IPS-18c (cell line): ENCODE results near the gene CIDEA.
A peak's percentile ranks its signal among the peaks of the same experiment; 100 is the strongest.

Experiments used
- H3K4me3 ChIP-seq: 2 replicates; pipeline ENCODE4 v1.7.0; 2013; ENCODE audit warnings: low read depth, mild to moderate bottlenecking, low read length, moderate library complexity; ENCODE audit not compliant: insufficient read depth
- H3K9me3 ChIP-seq: one replicate; pipeline ENCODE4 v1.6.1; 2013; ENCODE audit warnings: mild to moderate bottlenecking, low read length, moderate library complexity; ENCODE audit not compliant: control insufficient read depth, insufficient read depth

The CIDEA gene

DNA sequence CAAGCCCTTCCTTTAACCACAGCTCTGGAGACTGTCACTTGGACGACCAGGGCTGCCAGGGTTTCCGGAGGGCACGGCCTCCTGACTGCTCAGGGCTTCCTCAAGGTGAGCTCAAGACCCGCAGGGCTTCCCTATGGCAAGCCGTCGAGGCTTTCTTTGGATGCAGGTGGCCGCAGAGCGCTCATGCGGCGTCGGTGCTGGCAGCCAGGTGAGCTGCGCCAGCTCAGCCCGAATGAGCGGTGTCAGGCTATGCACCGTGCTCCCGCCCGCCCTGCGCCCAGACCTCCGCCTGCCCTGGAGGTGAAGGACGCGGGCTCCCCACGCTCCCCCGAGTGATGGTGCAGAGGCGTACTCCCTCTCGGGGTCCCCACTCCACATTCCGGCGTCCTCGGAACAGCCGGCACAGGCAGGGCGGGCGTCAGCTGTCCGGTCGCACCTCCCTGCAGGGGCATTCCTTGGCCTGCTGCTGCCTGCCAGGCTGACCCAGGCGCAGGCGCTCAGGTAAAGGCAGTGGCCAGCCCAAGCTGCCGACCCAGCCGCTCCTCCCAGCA is 33.0 kb downstream of the CIDEA start:
- Histone ChIP-seq H3K4me3 (peak overlapping the region; percentile 76), H3K9me3 (no peaks in the 10 kb centered on the region)

GRCh38 chr18:12287684-12288402 is 33.7 kb downstream of the CIDEA start:
- peak overlapping the region; percentile 76 for H3K4me3 ChIP-seq
- no peaks in the 10 kb centered on the region for H3K9me3 ChIP-seq

DNA sequence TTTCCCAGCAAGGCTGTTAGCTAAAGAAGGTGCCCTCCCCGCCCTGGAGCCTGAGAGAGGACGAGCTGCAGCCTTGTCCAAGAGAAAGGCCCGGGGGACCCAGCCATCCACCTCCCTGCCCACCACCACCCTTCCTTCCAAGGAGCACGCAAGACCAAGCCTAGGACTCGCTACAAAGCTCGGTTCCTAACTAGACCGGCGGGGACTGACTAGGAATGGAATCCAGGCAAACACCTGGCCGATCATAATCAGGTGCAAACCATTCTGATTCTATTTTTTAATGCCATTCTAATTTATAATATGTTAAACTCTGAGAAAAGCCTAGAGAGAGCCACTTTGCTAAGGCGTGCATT is 34.2 kb downstream of the CIDEA start:
- Histone ChIP-seq H3K9me3 (no peaks in the 10 kb centered on the region), H3K4me3 (peak overlapping the region; percentile 76; the same call in 1 of the 2 replicates)

DNA sequence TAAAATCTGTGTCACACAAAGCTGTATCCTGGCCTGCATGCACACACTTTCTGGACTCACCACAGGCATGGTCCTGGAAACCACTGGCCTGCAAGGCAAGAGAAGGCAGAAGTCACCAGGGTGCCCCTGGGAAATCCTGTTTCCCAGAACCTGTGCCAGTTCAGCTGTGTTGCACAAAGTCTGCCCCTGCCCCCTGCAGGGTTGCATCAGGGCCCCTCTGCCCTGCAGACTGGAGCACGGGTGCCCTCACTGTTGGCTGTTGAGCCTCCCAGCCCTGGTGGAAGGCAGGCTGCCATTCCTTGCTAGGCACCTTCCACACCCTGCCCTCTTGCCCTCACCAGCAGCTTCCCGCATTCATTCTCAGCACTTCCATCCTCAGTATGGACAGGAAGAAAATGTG is 35.9 kb downstream of the CIDEA start:
- Histone ChIP-seq H3K9me3 (no peaks in the 10 kb centered on the region), H3K4me3 (no peak overlapping the region)

DNA sequence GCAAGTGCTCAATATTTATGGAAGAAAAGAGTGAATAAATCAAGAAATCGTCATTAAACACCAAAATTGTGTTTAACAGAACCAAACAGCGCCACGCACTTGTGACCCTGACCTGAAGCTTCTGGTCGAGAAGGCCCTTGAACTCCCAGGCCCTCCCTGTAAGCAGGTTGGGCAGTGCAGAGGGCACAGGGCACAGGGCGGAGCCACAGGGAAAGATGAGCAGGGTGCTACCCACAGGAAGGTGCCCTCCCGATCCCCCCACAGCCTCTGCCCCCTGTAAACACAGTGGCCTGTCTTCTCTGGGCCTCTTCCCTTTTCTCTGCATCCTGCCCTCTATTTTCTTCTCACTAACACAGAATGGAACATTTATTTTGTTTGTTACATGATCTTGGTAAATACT is 37.0 kb downstream of the CIDEA start:
- H3K4me3 ChIP-seq, result no peak overlapping the region
- H3K9me3 ChIP-seq, result no peaks in the 10 kb centered on the region

DNA sequence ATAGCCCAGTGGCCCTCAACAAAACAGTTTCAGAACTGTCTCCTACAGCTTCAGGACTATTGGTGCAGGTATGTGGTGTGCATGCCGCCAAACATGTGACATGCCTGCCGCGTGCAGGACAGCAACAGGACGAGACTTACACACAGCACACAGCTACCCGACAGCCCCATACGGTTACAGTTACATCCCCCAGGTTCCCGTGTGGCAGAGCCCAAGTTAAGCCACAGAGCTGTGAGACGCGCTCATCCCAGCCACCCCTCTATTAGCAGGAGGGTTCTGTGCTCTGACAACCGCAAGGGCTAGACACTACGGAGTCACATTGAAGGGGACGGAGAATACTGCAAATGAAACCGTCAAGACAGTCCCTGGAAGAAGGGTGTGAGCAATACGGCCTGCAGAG is 37.5 kb downstream of the CIDEA start:
- H3K9me3 ChIP-seq, result no peaks in the 10 kb centered on the region
- no peak overlapping the region for H3K4me3 ChIP-seq

- H3K9me3 ChIP-seq, result peaks cover 4% of the 10 kb centered on the region
These were observed 39.7 kb downstream of the CIDEA start for GRCh38 chr18:12293831-12294230.

GRCh38 chr18:12295389-12296086 is 41.4 kb downstream of the CIDEA start:
- peaks cover 4% of the 10 kb centered on the region for H3K9me3 ChIP-seq
- H3K4me3 ChIP-seq, result no peak overlapping the region

More at GRCh38 chr18:12293831-12294230, 39.7 kb downstream of the CIDEA start:
- no peak overlapping the region for H3K4me3 ChIP-seq

GRCh38 chr18:12296087-12296403 is 41.9 kb downstream of the CIDEA start:
- no peak overlapping the region for H3K4me3 ChIP-seq
- peaks cover 4% of the 10 kb centered on the region for H3K9me3 ChIP-seq

GRCh38 chr18:12296457-12296856 is 42.3 kb downstream of the CIDEA start:
- Histone ChIP-seq H3K4me3 (no peak overlapping the region), H3K9me3 (peaks cover 4% of the 10 kb centered on the region)

- peaks cover 4% of the 10 kb centered on the region for H3K9me3 ChIP-seq
- H3K4me3 ChIP-seq, result no peak overlapping the region
These were observed 45.7 kb downstream of the CIDEA start for GRCh38 chr18:12299862-12300261.

GRCh38 chr18:12301263-12302005 is 47.3 kb downstream of the CIDEA start:
- Histone ChIP-seq H3K4me3 (no peak overlapping the region), H3K9me3 (peaks cover 4% of the 10 kb centered on the region)

DNA sequence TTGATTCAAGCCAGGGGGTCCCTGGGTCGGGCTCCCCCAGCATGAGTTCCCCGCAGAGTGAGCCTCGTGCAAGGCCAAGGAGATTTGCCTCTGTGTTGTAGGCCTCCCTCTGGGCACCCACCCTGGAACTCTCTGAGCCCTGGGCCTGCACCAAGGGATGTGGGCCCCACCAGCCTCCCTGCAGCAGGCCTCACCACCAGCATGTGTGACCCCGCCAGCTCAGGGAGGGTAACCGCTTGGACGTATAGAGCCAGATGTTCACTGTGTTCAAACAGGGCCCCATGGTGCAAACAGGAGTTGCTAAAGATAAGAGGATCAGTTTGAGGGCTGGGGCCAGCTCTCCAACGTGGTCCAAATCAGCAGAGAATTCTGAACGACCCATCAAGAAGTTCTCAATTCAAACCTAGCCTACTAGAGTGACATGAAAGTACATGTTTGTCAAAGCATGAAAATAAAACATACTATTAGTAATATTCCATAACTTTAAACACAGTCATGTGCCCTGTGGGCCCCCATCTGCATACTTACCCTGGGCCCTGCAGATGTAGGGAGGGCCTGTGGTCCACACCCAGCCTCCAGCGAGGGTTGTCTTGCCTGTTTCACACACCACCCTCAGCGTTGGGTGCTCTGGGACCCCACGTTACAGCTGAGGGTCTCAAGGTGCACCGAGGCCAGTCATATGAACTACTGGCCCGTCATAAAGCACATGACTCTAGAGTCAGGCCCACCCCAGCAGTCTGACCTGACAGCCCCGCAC is 48.4 kb downstream of the CIDEA start:
- Histone ChIP-seq H3K9me3 (peaks cover 4% of the 10 kb centered on the region), H3K4me3 (no peak overlapping the region)

- Histone ChIP-seq H3K4me3 (no peak overlapping the region), H3K9me3 (no peaks in the 10 kb centered on the region)
These were observed 50.4 kb downstream of the CIDEA start for GRCh38 chr18:12304351-12305210.

GRCh38 chr18:12305211-12305610 is 51.0 kb downstream of the CIDEA start:
- Histone ChIP-seq H3K9me3 (no peaks in the 10 kb centered on the region), H3K4me3 (no peak overlapping the region)

GRCh38 chr18:12305930-12306629 is 51.9 kb downstream of the CIDEA start:
- H3K4me3 ChIP-seq, result no peak overlapping the region; the same call in 1 of the 2 replicates
- H3K9me3 ChIP-seq, result no peaks in the 10 kb centered on the region
